Spleen (tissue), 11 donors: Measurements from ENCODE around the gene PEX19. TPM values are rescaled to one million over a fixed set of nuclear protein-coding genes. Genes with fewer than 3 reads are reported as not detected.
A peak's percentile ranks its signal among the peaks of the same experiment; 100 is the strongest.

Source experiments
- DNase-seq: peaks from one replicate; pipeline ENCODE4 v3.0.0-alpha.2; 2020
- H3K27ac ChIP-seq, 8 donors: fragments of 200-600 bp; sonication (generic) in 7 of 8; 1 replicate in 4 of 8; 2 replicates in 4 of 8; pipeline versions ENCODE4 v1.5.0 to v1.8.0; 2016 to 2021; ENCODE audit warnings: inconsistent platforms in 4 of 8, mild to moderate bottlenecking in 4 of 8, moderate library complexity in 1 of 8
- H3K27me3 ChIP-seq, 7 donors: fragments of 200-600 bp; sonication (generic) in 6 of 7; replicated peaks in 1 of 7; 1 replicate in 4 of 7; 2 replicates in 3 of 7; pipeline versions ENCODE4 v1.5.0 to v1.8.0; 2016 to 2021; ENCODE audit warnings: inconsistent platforms in 3 of 7, mild to moderate bottlenecking in 1 of 7
- H3K36me3 ChIP-seq, 6 donors: fragments of 200-600 bp; sonication (generic) in 5 of 6; 1 replicate in 4 of 6; 2 replicates in 2 of 6; pipeline versions ENCODE4 v1.5.0 to v1.8.0; 2016 to 2021; ENCODE audit warnings: inconsistent platforms in 2 of 6
- H3K4me1 ChIP-seq, 6 donors: fragments of 200-600 bp; sonication (generic) in 5 of 6; 1 replicate in 3 of 6; 2 replicates in 3 of 6; pipeline versions ENCODE4 v1.5.0 to v1.8.0; 2016 to 2021; ENCODE audit warnings: inconsistent platforms in 3 of 6
- H3K4me3 ChIP-seq, 8 donors: fragments of 200-600 bp; sonication (generic) in 7 of 8; 1 replicate in 4 of 8; 2 replicates in 4 of 8; pipeline versions ENCODE4 v1.5.0 to v1.8.0; 2016 to 2021; ENCODE audit warnings: inconsistent platforms in 4 of 8, mild to moderate bottlenecking in 4 of 8, moderate library complexity in 2 of 8
- H3K9me3 ChIP-seq, 8 donors: fragments of 200-600 bp; sonication (generic) in 7 of 8; 1 replicate in 4 of 8; 2 replicates in 4 of 8; pipeline versions ENCODE4 v1.5.0 to v1.8.0; 2016 to 2021; ENCODE audit warnings: inconsistent platforms in 4 of 8
- POLR2A ChIP-seq, 3 donors: fragments of 450-650 bp; IDR thresholded peaks; one replicate each; pipeline ENCODE4 v1.5.1; 2017; ENCODE audit warnings: antibody characterized with exemption in 3 of 3, mild to moderate bottlenecking in 1 of 3
- POLR2AphosphoS5 ChIP-seq, 3 donors: sonication (generic); formaldehyde crosslinking; IDR thresholded peaks; one replicate each; pipeline ENCODE4 v1.5.1; 2017; ENCODE audit warnings: antibody characterized with exemption in 3 of 3
- WGBS, 5 donors: extraction: QIAGEN DNeasy Blood & Tissue Kit in 3 of 5; methylation state at CpG; one replicate each; pipeline versions ENCODE4 v1.1.5 to v1.1.7; 2013 to 2018; 5-methylcytosine and 5-hydroxymethylcytosine counted together
- intact Hi-C: fragments of 100-400 bp; cut with DNase I; formaldehyde crosslinking; loops from one replicate; pipeline ENCODE4 v1.15.0; 2023; ENCODE audit warnings: low total_unique reads
- polyA plus RNA-seq, 3 donors: library from polyadenylated mRNA; stranded (reverse); fragments of 200-250 nt; gene quantifications; one replicate each; pipeline ENCODE4 v1.2.1, GENCODE V29; 2013
- total RNA-seq, 7 donors: library from RNA; depleted of rRNA in 3 of 7; stranded (reverse); fragments of >200 nt in 3 of 7; fragmentation: NEBNext Ultra II Directional in 4 of 7; extraction: Animal tissue kit (Norgen Biotek cat#: 25700) in 4 of 7; gene quantifications; one replicate each; pipeline versions ENCODE4 v1.1.0 to v1.2.1, GENCODE V29; 2016 to 2021
- TF ChIP-seq, protein P1 (sequence below), 11 experiments: fragments of 200-600 bp in 7 of 11; fragments of 450-650 bp in 4 of 11; sonication (generic) in 4 of 11; IDR thresholded peaks in 8 of 11; conservative IDR thresholded peaks in 3 of 11; 1 replicate in 7 of 11; 2 replicates in 4 of 11; pipeline versions ENCODE4 v1.4.0 to v1.8.0; 2016 to 2021; ENCODE audit warnings: antibody characterized with exemption in 11 of 11, inconsistent platforms in 4 of 11, mild to moderate bottlenecking in 1 of 11
- donor health status: healthy with polysubstance abuse.
- donor health status: DM: no; HTN: no; CAD: no; lungs with moderate emphysema.
- donor health status: DM: no; HTN: no; CAD: no.
- donor health status: Bipolar disorder and iron deficiency.
- donor health status: healthy.
- donor health status: DM: no; HTN: no; CAD: no.
- donor health status: DM: yes; HTN: yes; CAD: no.

Gene PEX19
- total and polyA plus RNA-seq, 10 donors, result 11.2 to 63.8 (median 49.0) TPM

DNA sequence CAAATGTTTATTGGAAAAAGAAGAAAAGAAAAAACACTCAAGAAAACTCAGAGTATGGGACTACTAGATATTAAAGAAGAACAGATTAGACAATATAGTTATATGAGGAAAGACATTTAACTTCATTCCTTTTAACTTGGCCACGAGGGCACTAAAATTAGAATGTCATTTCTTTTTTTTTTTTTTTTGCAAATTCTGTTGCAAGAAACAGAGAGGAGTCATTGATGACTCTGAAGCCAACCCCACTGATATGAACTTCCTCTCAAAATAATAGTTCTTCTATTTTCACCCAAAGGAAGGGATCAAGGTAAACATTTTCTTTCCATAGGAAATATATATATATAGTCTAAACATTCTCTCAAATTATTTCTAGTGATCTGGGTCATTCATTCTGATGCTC, 24.6 kb upstream of the PEX19 start:
- H3K27me3 ChIP-seq, result no peaks in the 10 kb centered on the region
- H3K4me3 ChIP-seq, result no peak overlapping the region
- TF ChIP-seq POLR2AphosphoS5 (IDR thresholded peaks at IDR 0.05), result no peak
- TF ChIP-seq, protein P1, sequence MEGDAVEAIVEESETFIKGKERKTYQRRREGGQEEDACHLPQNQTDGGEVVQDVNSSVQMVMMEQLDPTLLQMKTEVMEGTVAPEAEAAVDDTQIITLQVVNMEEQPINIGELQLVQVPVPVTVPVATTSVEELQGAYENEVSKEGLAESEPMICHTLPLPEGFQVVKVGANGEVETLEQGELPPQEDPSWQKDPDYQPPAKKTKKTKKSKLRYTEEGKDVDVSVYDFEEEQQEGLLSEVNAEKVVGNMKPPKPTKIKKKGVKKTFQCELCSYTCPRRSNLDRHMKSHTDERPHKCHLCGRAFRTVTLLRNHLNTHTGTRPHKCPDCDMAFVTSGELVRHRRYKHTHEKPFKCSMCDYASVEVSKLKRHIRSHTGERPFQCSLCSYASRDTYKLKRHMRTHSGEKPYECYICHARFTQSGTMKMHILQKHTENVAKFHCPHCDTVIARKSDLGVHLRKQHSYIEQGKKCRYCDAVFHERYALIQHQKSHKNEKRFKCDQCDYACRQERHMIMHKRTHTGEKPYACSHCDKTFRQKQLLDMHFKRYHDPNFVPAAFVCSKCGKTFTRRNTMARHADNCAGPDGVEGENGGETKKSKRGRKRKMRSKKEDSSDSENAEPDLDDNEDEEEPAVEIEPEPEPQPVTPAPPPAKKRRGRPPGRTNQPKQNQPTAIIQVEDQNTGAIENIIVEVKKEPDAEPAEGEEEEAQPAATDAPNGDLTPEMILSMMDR (IDR thresholded peaks at IDR 0.05 in 8 of 11, conservative IDR thresholded peaks at IDR 0.05 in 3 of 11), result no peak
- no peak for TF ChIP-seq POLR2A (IDR thresholded peaks at IDR 0.05)
- DNase-seq, result no peak
- H3K9me3 ChIP-seq, result no peaks in the 10 kb centered on the region
- peaks cover 18 to 100% (median 99%) of the 10 kb centered on the region in 6 donors for H3K36me3 ChIP-seq
- 51 to 90% (median 59%) methylated on average over 1 of the region's 1 CpG for WGBS, 5 donors
- no peak overlapping the region for H3K27ac ChIP-seq
- peaks cover 0 to 12% (median 0%) of the 10 kb centered on the region in 6 donors for H3K4me1 ChIP-seq
- intact Hi-C loops, result no loop called here

DNA sequence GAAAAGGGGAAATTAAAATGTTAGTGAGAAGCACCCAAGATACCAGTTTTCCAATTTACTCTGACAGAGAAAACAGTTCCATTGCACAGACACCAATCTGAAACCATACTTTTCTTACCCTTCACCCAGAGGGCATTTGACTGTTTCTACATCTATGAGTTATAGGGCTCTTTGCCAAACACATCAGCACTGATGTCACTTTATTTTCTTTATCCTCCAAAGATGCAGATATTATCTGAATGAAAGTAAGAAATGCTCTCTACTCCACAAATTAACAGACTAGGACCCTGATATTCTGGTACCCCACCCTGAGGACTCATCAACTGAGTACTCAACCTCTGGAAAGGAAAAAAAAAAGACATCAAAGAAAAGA, 24.2 kb upstream of the PEX19 start:
- no peak for DNase-seq
- Histone ChIP-seq H3K36me3 (peaks cover 18 to 100% (median 99%) of the 10 kb centered on the region in 6 donors), H3K4me1 (peaks cover 0 to 12% (median 0%) of the 10 kb centered on the region in 6 donors), H3K4me3 (no peak overlapping the region), H3K9me3 (no peaks in the 10 kb centered on the region), H3K27me3 (no peaks in the 10 kb centered on the region), H3K27ac (no peak overlapping the region)
- intact Hi-C loops, result no loop called here
- TF ChIP-seq POLR2A (IDR thresholded peaks at IDR 0.05), result no peak
- TF ChIP-seq POLR2AphosphoS5 (IDR thresholded peaks at IDR 0.05), result no peak
- TF ChIP-seq, protein P1 (IDR thresholded peaks at IDR 0.05 in 8 of 11, conservative IDR thresholded peaks at IDR 0.05 in 3 of 11), result no peak

DNA sequence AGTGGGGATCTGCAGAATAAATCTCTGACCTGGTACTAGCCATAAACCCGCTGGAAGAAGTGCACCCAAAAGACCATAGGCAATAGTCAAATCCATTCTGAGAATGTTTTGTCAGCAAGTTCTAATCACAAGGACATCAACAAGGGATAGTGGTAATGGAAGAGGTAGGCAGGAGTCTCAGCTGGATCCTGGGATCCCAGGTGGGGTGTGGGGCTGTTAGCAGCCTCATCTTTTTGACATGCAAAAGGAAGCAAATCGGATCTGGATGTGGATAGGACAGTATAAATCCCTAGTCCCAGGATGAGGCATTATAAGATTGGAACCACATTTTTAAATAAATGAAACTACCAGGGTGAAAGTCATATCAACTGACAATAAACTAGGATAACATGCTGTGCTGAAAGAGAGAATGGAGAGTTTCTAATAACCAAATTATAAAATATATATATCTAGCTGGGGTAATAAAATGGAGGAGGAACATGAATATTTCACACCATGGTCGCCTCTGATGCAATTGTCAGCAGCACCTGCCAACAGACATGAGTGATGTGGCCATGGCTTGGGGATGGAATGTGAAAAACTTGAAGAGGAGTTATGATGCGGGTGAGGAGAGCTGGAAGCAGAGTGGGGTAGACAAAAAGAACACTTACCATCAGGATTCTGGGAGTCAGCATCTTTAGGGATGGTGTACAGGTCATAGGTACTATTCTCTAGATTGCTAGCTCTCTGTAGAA, 23.7 kb upstream of the PEX19 start:
- no peaks in the 10 kb centered on the region for H3K27me3 ChIP-seq
- H3K36me3 ChIP-seq, result peaks cover 18 to 100% (median 99%) of the 10 kb centered on the region in 6 donors
- intact Hi-C loops, result no loop called here

More for the DNA sequence above, 23.7 kb upstream of the PEX19 start:
- DNase-seq, result no peak
- Histone ChIP-seq H3K9me3 (no peaks in the 10 kb centered on the region), H3K4me1 (peaks cover 0 to 12% (median 0%) of the 10 kb centered on the region in 6 donors), H3K4me3 (no peak overlapping the region), H3K27ac (peak overlapping the region in 3 of 8 donors; percentile 9 to 33 (median 18))
- TF ChIP-seq, protein P1 (IDR thresholded peaks at IDR 0.05 in 8 of 11, conservative IDR thresholded peaks at IDR 0.05 in 3 of 11), result no peak
- TF ChIP-seq POLR2A (IDR thresholded peaks at IDR 0.05), result no peak
- TF ChIP-seq POLR2AphosphoS5 (IDR thresholded peaks at IDR 0.05), result no peak
- 84 to 97% (median 90%) methylated on average over 4 of the region's 4 CpGs for WGBS, 5 donors
